IPS DF 6.9 (cell line): ENCODE results near the gene COPS6.
A peak's percentile ranks its signal among the peaks of the same experiment; 100 is the strongest.

Experiments
- DNase-seq: peaks from one replicate; pipeline ENCODE4 v3.0.0-alpha.2; 2013; ENCODE audit warnings: low read depth, low spot score
- H3K27ac ChIP-seq: one replicate; pipeline ENCODE4 v1.5.1; 2013; ENCODE audit warnings: low read length, control low read depth
- H3K27me3 ChIP-seq: 2 replicates; pipeline ENCODE4 v1.6.1; 2013; ENCODE audit warnings: mild to moderate bottlenecking, low read length; ENCODE audit not compliant: control insufficient read depth, insufficient read depth
- H3K36me3 ChIP-seq: 2 replicates; pipeline ENCODE4 v1.6.1; 2013; ENCODE audit warnings: low read length; ENCODE audit not compliant: control insufficient read depth, insufficient read depth
- H3K4me1 ChIP-seq: 2 replicates; pipeline ENCODE4 v1.6.1; 2013; ENCODE audit warnings: low read length; ENCODE audit not compliant: control insufficient read depth, insufficient read depth
- H3K4me3 ChIP-seq: 2 replicates; pipeline ENCODE4 v1.5.1; 2013; ENCODE audit warnings: mild to moderate bottlenecking, low read length
- H3K9me3 ChIP-seq: 2 replicates; pipeline ENCODE4 v1.6.1; 2013; ENCODE audit warnings: low read length, inconsistent platforms; ENCODE audit not compliant: control insufficient read depth, insufficient read depth
- WGBS: extraction: QIAGEN DNeasy Blood & Tissue Kit; methylation state at CpG from one replicate; pipeline ENCODE4 v1.1.7; 2013; ENCODE audit warnings: mixed read lengths, missing lambda C conversion rate; ENCODE audit not compliant: insufficient read length, insufficient coverage; 5-methylcytosine and 5-hydroxymethylcytosine counted together

The COPS6 gene

GRCh38 chr7:100079024-100079560 lies 9.7 kb upstream of the COPS6 start:
- Histone ChIP-seq H3K4me1 (peaks cover 3% of the 10 kb centered on the region; the same call in 1 of the 2 replicates), H3K27ac (no peak overlapping the region), H3K27me3 (no peaks in the 10 kb centered on the region), H3K9me3 (no peaks in the 10 kb centered on the region), H3K4me3 (no peak overlapping the region), H3K36me3 (peaks cover 29% of the 10 kb centered on the region)
- DNase-seq = no peak
- WGBS = no CpG with 5 or more reads among the region's 7 CpGs

GRCh38 chr7:100080907-100081534 lies 7.7 kb upstream of the COPS6 start:
- H3K27me3 ChIP-seq = no peaks in the 10 kb centered on the region
- WGBS = no CpG with 5 or more reads among the region's 34 CpGs

GRCh38 chr7:100081535-100082102 lies 7.2 kb upstream of the COPS6 start, which contains the start of gene ZNF3:
ZNF3 (minus strand) TSS chr7:100081723; CDS start chr7:100077357, 4,366 bp downstream.
- H3K27ac ChIP-seq = no peak within 1 kb of the TSS
- peaks cover 10% of the 10 kb centered on the region; the same call in 1 of the 2 replicates for H3K36me3 ChIP-seq
- WGBS = no CpG with 5 or more reads among the region's 55 CpGs
- H3K4me3 ChIP-seq = peak within 1 kb of the TSS; percentile 96
- peaks cover 3% of the 10 kb centered on the region; the same call in 1 of the 2 replicates for H3K4me1 ChIP-seq
- H3K9me3 ChIP-seq = no peaks in the 10 kb centered on the region
- peak; percentile 98 for DNase-seq
- H3K27me3 ChIP-seq = no peaks in the 10 kb centered on the region

More at GRCh38 chr7:100080907-100081534, 7.7 kb upstream of the COPS6 start:
- Histone ChIP-seq H3K36me3 (peaks cover 13% of the 10 kb centered on the region; the same call in 1 of the 2 replicates), H3K27ac (no peak overlapping the region), H3K4me1 (peaks cover 3% of the 10 kb centered on the region; the same call in 1 of the 2 replicates), H3K4me3 (peak overlapping the region; percentile 96), H3K9me3 (no peaks in the 10 kb centered on the region)
- no peak for DNase-seq

- no peak for DNase-seq
- no peaks in the 10 kb centered on the region for H3K27me3 ChIP-seq
- no CpG with 5 or more reads among the region's 4 CpGs for WGBS
- peaks cover 3% of the 10 kb centered on the region; the same call in 1 of the 2 replicates for H3K4me1 ChIP-seq
- peaks cover 4% of the 10 kb centered on the region; the same call in 1 of the 2 replicates for H3K36me3 ChIP-seq
- H3K4me3 ChIP-seq = no peak overlapping the region
- H3K27ac ChIP-seq = no peak overlapping the region
- no peaks in the 10 kb centered on the region for H3K9me3 ChIP-seq
These were observed 5.8 kb upstream of the COPS6 start for GRCh38 chr7:100082978-100083377.

- H3K9me3 ChIP-seq = no peaks in the 10 kb centered on the region
- H3K4me3 ChIP-seq = no peak overlapping the region
- H3K27ac ChIP-seq = no peak overlapping the region
- no peaks in the 10 kb centered on the region for H3K4me1 ChIP-seq
- no peak for DNase-seq
- WGBS = no CpG with 5 or more reads among the region's 3 CpGs
- no peaks in the 10 kb centered on the region for H3K27me3 ChIP-seq
- H3K36me3 ChIP-seq = peaks cover 3% of the 10 kb centered on the region; the same call in 1 of the 2 replicates
These were observed 3.3 kb upstream of the COPS6 start for GRCh38 chr7:100085515-100085914.

- H3K4me1 ChIP-seq = no peaks in the 10 kb centered on the region
- no peaks in the 10 kb centered on the region for H3K27me3 ChIP-seq
- H3K4me3 ChIP-seq = no peak overlapping the region
- no peaks in the 10 kb centered on the region for H3K9me3 ChIP-seq
- H3K27ac ChIP-seq = no peak overlapping the region
- WGBS = no CpG with 5 or more reads among the region's 10 CpGs
- peaks cover 17% of the 10 kb centered on the region; the same call in 1 of the 2 replicates for H3K36me3 ChIP-seq
- no peak for DNase-seq
These were observed 1.6 kb upstream of the COPS6 start for GRCh38 chr7:100087055-100087750.

- Histone ChIP-seq H3K9me3 (no peaks in the 10 kb centered on the region), H3K4me3 (peak overlapping the region; percentile 88; the same call in 1 of the 2 replicates), H3K27me3 (no peaks in the 10 kb centered on the region), H3K36me3 (peaks cover 26% of the 10 kb centered on the region), H3K4me1 (no peaks in the 10 kb centered on the region), H3K27ac (no peak overlapping the region)
- DNase-seq = no peak
- no CpG with 5 or more reads among the region's 11 CpGs for WGBS
These were observed 611 bp upstream of the COPS6 start for GRCh38 chr7:100088095-100088620.

GRCh38 chr7:100089458-100090196 lies 858 bp downstream of the COPS6 start:
- DNase-seq = no peak
- no peaks in the 10 kb centered on the region for H3K9me3 ChIP-seq
- no peak overlapping the region for H3K27ac ChIP-seq
- peaks cover 37% of the 10 kb centered on the region for H3K36me3 ChIP-seq
- no peaks in the 10 kb centered on the region for H3K4me1 ChIP-seq
- H3K4me3 ChIP-seq = peak overlapping the region; percentile 88; the same call in 1 of the 2 replicates
- H3K27me3 ChIP-seq = no peaks in the 10 kb centered on the region
- WGBS = no CpG with 5 or more reads among the region's 7 CpGs

- H3K9me3 ChIP-seq = no peaks in the 10 kb centered on the region
- no peaks in the 10 kb centered on the region for H3K27me3 ChIP-seq
- no CpG with 5 or more reads among the region's 14 CpGs for WGBS
- H3K4me1 ChIP-seq = no peaks in the 10 kb centered on the region
- H3K4me3 ChIP-seq = no peak overlapping the region
- no peak for DNase-seq
- no peak overlapping the region for H3K27ac ChIP-seq
- H3K36me3 ChIP-seq = peaks cover 47% of the 10 kb centered on the region
These were observed 2.0 kb downstream of the COPS6 start for GRCh38 chr7:100090527-100091410.
